Omental fat pad (tissue), 4 donors: ENCODE measurements around the gene NUTM2A. TPM values are rescaled to one million over a fixed set of nuclear protein-coding genes. Genes with fewer than 3 reads are reported as not detected.
"Not testable (repeated sequence)": the region's sequence is repeated elsewhere in the genome, so short reads cannot be mapped to it uniquely, and the experiment has no call there.

Experiments used
- ATAC-seq: fragments of 150-250 bp; one replicate; pipeline ENCODE4 v1.9.1; 2016; ENCODE audit warnings: mild to moderate bottlenecking, moderate library complexity; ENCODE audit not compliant: low FRiP score
- DNase-seq: peaks from one replicate; pipeline ENCODE4 v3.0.0-alpha.2; 2019; ENCODE audit warnings: low spot score
- total RNA-seq, 4 donors: library from RNA; depleted of rRNA; stranded (reverse); fragments of >200 nt; gene quantifications; one replicate each; pipeline ENCODE4 v1.1.0, GENCODE V29; 2016

NUTM2A gene
- total RNA-seq, 4 donors from 2014 or later = 0.48 to 3.3 (median 0.98) TPM

DNA sequence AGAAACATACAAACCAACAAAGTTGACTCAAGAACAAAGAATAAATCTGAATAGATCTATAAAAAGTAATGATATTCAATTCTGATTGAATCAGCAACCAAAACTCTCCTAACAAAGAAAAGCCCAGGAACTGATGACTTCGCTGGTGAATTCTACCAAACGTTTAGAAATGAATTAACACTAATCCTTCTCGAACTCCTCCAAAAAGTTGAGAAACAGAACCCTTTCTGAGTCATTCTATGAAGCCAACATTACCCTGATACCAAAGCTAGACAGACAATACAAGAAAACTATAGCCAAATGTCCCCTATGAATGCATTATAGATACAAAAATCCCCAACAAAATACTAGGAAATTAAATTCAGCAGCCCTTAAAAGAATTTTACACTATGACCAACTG, 16.9 kb downstream of the NUTM2A start:
- not testable (repeated sequence) for ATAC-seq, DNase-seq

DNA sequence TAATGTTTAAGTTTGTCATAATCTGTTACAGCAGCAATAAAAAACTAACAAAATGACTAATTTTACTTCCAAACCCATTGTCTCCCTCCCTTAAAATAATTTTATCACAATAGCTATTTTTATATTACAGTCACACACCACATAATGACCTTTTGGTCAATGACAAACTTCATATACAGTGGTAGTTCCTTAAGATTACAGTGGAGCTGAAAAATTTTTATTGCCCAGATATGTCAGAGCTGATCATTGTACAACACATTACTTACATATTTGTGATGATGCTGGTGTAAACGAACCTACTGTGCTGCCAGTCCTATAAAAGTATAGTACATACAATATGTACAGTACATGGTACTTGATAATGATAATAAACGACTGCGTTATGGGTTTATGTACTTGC, 22.1 kb downstream of the NUTM2A start:
- ATAC-seq, DNase-seq: not testable (repeated sequence)

DNA sequence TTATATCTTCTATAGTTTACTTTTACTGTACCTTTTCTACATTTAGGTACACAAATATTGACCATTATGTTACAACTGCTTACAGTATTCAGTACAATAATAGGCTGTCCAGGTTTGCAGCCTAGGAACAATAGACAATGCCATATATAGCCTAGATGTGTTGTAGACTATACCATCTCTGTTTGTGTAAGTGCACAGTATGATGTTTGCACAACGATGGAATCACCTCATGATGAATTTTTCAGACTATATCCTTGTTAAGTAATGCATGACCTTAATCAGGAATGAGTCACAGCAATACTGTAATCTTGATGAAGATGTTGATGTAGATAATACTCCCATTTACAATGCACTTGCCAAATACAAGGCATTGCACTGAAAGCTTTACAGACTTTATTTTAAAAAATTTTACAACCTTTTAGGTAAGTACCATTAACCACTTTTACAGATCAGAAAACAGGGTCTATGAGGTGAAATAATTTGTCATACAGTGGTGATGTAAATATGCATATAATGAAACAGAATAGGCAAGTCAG, 23.6 kb downstream of the NUTM2A start:
- DNase-seq, ATAC-seq: not testable (repeated sequence)

DNA sequence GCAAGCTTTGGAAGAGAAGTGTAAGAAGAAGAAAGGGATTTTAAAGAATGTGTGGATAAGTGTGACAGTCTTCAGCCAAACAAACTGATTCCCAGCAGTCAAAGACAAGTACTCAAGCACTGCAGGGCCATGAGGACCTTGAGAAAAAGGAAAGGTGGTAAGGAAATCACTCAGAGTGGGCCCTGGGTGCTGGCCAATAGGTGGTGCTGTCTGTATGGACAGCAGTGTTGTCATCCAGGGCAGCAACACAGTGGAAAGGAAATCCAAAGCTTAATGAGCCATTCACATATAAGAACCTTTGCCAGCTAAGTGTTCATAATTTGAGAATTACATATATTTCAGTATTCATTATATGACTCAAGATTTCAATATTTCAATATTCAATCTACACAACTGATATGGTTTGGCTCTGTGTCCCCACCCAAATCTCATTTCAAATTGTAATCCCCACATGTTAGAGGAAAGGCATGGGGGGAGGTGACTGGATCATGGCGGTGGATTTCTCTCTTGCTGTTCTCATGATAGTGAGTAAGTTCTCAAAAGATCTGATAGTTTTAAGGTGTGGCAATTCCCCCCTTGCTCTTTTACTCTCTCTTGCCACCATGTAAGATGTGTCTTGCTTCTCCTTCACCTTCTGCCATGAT, 55.6 kb downstream of the NUTM2A start:
- not testable (repeated sequence) for DNase-seq, ATAC-seq

Other genes with a start within 250 kb of the NUTM2A start
- gene FAM25A, start 205.2 kb upstream of the NUTM2A start, total RNA-seq = not detected
- 100 to 1,000 TPM; 140 to 171 (median 157) TPM for gene GLUD1, start 130.6 kb upstream of the NUTM2A start, total RNA-seq
- gene SHLD2, start 130.2 kb upstream of the NUTM2A start, total RNA-seq = 10 to 100 TPM; 26.8 to 34.1 (median 30.9) TPM
- gene NUTM2D, start 132.3 kb downstream of the NUTM2A start, total RNA-seq = 1 to 10 TPM; 2.3 to 3.9 (median 2.7) TPM